HL-60 (cell line): ENCODE results near the gene OPTC.

Experiments used
- DNase-seq, 2 experiments: peaks; one replicate each; pipeline ENCODE4 v3.0.0-alpha.2; 2010 to 2020; ENCODE audit warnings: low read depth in 1 of 2, low spot score in 1 of 2
- H3K27ac ChIP-seq: fragments of 250-450 bp; sonication (Bioruptor Pico); replicated peaks from 2 replicates; pipeline ENCODE4 v1.5.1; 2020; ENCODE audit warnings: mild to moderate bottlenecking, moderate library complexity
- H3K27me3 ChIP-seq: fragments of 250-450 bp; sonication (Bioruptor Pico); 2 replicates; pipeline ENCODE4 v1.5.1; 2021; ENCODE audit warnings: mild to moderate bottlenecking, moderate library complexity; ENCODE audit not compliant: insufficient read depth, poor library complexity, severe bottlenecking
- H3K4me3 ChIP-seq: replicated peaks from 2 replicates; pipeline ENCODE4 v1.5.1; 2011; ENCODE audit warnings: mild to moderate bottlenecking, control low read depth, low read length; ENCODE audit not compliant: insufficient read depth
- GABPA ChIP-seq: IDR thresholded peaks from 2 replicates; pipeline ENCODE4 v1.6.1; 2012; ENCODE audit warnings: low read depth
- POLR2AphosphoS5 ChIP-seq: IDR thresholded peaks from 2 replicates; pipeline ENCODE4 v1.6.1; 2012; ENCODE audit warnings: low read depth
- REST ChIP-seq: IDR thresholded peaks from 2 replicates; pipeline ENCODE4 v1.6.1; 2012; ENCODE audit warnings: low read depth; ENCODE audit not compliant: insufficient replicate concordance
- SPI1 ChIP-seq: IDR thresholded peaks from 2 replicates; pipeline ENCODE4 v1.6.1; 2012; ENCODE audit warnings: low read depth, mild to moderate bottlenecking, borderline replicate concordance
- TF ChIP-seq, protein P1 (sequence below): IDR thresholded peaks from one replicate; pipeline ENCODE4 v1.5.1; 2011; ENCODE audit warnings: low read length, control low read depth, inconsistent platforms; ENCODE audit not compliant: insufficient read depth

OPTC gene

DNA sequence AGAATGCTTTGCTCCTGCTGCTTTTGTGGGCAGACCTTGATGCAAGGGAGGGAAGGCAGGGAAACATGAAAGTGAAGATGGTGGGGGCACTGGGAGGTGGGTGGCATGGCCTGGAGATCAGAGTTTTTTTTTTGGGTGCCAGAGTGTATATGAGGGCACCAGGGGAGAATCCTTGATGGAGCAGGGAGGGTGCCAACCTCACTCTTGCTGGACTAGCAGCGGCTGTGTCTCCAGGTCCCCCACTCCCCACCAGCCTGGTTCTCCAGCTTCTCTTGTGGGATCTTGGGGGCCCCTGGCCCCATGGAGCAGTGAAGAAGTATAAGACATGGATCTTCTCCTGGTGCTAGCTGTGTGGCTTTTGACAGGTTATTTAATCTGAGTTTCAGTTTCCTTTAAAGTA lies 31.8 kb upstream of the OPTC start:
- H3K4me3 ChIP-seq: no peak overlapping the region
- TF ChIP-seq REST (no peak), POLR2AphosphoS5 (no peak), GABPA (no peak)
- no peak for DNase-seq
- H3K27me3 ChIP-seq: peaks cover 3% of the 10 kb centered on the region
- no peak overlapping the region for H3K27ac ChIP-seq

GRCh38 chr1:203462878-203463277 lies 31.1 kb upstream of the OPTC start:
- no peak overlapping the region for H3K27ac ChIP-seq
- no peak for DNase-seq
- TF ChIP-seq POLR2AphosphoS5: no peak
- TF ChIP-seq, protein P1, sequence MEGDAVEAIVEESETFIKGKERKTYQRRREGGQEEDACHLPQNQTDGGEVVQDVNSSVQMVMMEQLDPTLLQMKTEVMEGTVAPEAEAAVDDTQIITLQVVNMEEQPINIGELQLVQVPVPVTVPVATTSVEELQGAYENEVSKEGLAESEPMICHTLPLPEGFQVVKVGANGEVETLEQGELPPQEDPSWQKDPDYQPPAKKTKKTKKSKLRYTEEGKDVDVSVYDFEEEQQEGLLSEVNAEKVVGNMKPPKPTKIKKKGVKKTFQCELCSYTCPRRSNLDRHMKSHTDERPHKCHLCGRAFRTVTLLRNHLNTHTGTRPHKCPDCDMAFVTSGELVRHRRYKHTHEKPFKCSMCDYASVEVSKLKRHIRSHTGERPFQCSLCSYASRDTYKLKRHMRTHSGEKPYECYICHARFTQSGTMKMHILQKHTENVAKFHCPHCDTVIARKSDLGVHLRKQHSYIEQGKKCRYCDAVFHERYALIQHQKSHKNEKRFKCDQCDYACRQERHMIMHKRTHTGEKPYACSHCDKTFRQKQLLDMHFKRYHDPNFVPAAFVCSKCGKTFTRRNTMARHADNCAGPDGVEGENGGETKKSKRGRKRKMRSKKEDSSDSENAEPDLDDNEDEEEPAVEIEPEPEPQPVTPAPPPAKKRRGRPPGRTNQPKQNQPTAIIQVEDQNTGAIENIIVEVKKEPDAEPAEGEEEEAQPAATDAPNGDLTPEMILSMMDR: no peak
- TF ChIP-seq GABPA: no peak
- TF ChIP-seq SPI1: no peak
- TF ChIP-seq REST: no peak
- no peak overlapping the region for H3K4me3 ChIP-seq
- peaks cover 3% of the 10 kb centered on the region for H3K27me3 ChIP-seq

- no peak overlapping the region for H3K27ac ChIP-seq
- H3K27me3 ChIP-seq: no peaks in the 10 kb centered on the region
These were observed 30.4 kb upstream of the OPTC start for GRCh38 chr1:203463469-203464062.

More at GRCh38 chr1:203463469-203464062, 30.4 kb upstream of the OPTC start:
- no peak overlapping the region for H3K4me3 ChIP-seq
- DNase-seq: no peak
- TF ChIP-seq REST (no peak), POLR2AphosphoS5 (no peak), GABPA (no peak), SPI1 (no peak)
- TF ChIP-seq, protein P1: no peak
